SK-N-SH (cell line): Measurements from ENCODE around the gene FNTB.

Experiments used
- GABPA ChIP-seq: IDR thresholded peaks from 2 replicates; pipeline ENCODE4 v1.4.0; 2012; ENCODE audit warnings: low read depth, mild to moderate bottlenecking
- POLR2AphosphoS5 ChIP-seq: IDR thresholded peaks from 2 replicates; pipeline ENCODE4 v1.6.1; 2012; ENCODE audit warnings: low read depth, low read length
- REST ChIP-seq: IDR thresholded peaks from 2 replicates; pipeline ENCODE4 v1.6.1; 2012; ENCODE audit warnings: mild to moderate bottlenecking, low read depth, low read length, moderate library complexity
- RFX5 ChIP-seq: IDR thresholded peaks from 2 replicates; pipeline ENCODE4 v1.6.1; 2012; ENCODE audit warnings: mild to moderate bottlenecking, improper control_type of control experiment, low read length
- SIN3A ChIP-seq: IDR thresholded peaks from 2 replicates; pipeline ENCODE4 v1.6.1; 2012; ENCODE audit warnings: low read depth, mild to moderate bottlenecking, low read length, moderate library complexity, borderline replicate concordance
- TAF1 ChIP-seq: IDR thresholded peaks from 2 replicates; pipeline ENCODE4 v1.6.1; 2012; ENCODE audit warnings: low read depth, mild to moderate bottlenecking, low read length, moderate library complexity, borderline replicate concordance
- TCF12 ChIP-seq: IDR thresholded peaks from 2 replicates; pipeline ENCODE4 v1.4.0; 2012
- ZBTB33 ChIP-seq: IDR thresholded peaks from 2 replicates; pipeline ENCODE4 v1.4.0; 2012; ENCODE audit warnings: low read depth, borderline replicate concordance
- TF ChIP-seq, protein P1 (sequence below): fragments of 200-600 bp; sonication (generic); IDR thresholded peaks from 2 replicates; pipeline ENCODE4 v1.6.1; 2017; ENCODE audit warnings: antibody characterized with exemption, mild to moderate bottlenecking, moderate library complexity

DNA sequence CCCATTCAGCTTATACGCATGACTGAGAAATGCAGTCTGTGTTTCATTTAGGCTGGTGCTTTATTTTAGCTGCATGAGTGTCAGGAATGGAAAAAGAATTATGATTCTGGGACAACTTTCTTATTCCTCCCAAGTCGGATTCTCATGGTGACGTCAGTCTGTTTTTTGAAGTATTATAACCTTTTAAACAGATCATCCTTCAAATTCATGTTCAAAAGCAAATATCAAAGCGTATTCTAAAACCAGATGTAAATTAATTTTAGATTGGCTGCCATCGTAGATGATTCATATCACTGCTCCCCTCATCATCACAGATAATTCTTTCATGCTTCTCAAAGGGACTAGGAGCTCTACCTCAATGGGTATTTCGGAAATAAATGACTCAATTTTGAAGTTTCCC, 15.0 kb downstream of the FNTB start:
- no peak for TF ChIP-seq GABPA
- no peak for TF ChIP-seq TCF12
- no peak for TF ChIP-seq REST
- TF ChIP-seq, protein P1, sequence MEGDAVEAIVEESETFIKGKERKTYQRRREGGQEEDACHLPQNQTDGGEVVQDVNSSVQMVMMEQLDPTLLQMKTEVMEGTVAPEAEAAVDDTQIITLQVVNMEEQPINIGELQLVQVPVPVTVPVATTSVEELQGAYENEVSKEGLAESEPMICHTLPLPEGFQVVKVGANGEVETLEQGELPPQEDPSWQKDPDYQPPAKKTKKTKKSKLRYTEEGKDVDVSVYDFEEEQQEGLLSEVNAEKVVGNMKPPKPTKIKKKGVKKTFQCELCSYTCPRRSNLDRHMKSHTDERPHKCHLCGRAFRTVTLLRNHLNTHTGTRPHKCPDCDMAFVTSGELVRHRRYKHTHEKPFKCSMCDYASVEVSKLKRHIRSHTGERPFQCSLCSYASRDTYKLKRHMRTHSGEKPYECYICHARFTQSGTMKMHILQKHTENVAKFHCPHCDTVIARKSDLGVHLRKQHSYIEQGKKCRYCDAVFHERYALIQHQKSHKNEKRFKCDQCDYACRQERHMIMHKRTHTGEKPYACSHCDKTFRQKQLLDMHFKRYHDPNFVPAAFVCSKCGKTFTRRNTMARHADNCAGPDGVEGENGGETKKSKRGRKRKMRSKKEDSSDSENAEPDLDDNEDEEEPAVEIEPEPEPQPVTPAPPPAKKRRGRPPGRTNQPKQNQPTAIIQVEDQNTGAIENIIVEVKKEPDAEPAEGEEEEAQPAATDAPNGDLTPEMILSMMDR = no peak
- no peak for TF ChIP-seq ZBTB33
- TF ChIP-seq POLR2AphosphoS5 = no peak
- no peak for TF ChIP-seq SIN3A
- TF ChIP-seq RFX5 = no peak
- no peak for TF ChIP-seq TAF1
